GM12878 (cell line): ENCODE data around the gene DEXI. TPM values are rescaled to one million over a fixed set of nuclear protein-coding genes. Genes with fewer than 3 reads are reported as not detected.

Source experiments
- ATAC-seq: fragments of 200-7000 bp; cut with Tn5 transposase; 3 replicates; pipeline ENCODE4 v1.9.1; 2020; ENCODE audit warnings: mild to moderate bottlenecking, moderate library complexity
- BruUV-seq: library from RNA; stranded (reverse); fragments of 400-500 nt; replicated peaks from 2 replicates; lab custom pipeline; 2021; lab: Mats Ljungman, UMichigan
- CTCF ChIA-PET: fragments of 300-600 bp; sonication (Branson Sonifier 250); formaldehyde crosslinking; extraction: SDS; loops from one replicate; lab custom pipeline; 2021; ENCODE audit warnings: inconsistent platforms; lab: Yijun Ruan, JAX
- POLR2A ChIA-PET: fragments of 350-600 bp; formaldehyde crosslinking; extraction: SDS; loops from one replicate; lab custom pipeline; 2021; ENCODE audit warnings: inconsistent platforms; lab: Charles Lee
- RAD21 ChIA-PET: fragments of 300-600 bp; sonication (Branson Sonifier 250); formaldehyde crosslinking; loops from one replicate; lab custom pipeline; 2023; ENCODE audit warnings: antibody characterized with exemption; ENCODE audit not compliant: unreplicated experiment; lab: Charles Lee
- SMC1A ChIA-PET: fragments of 300-600 bp; sonication (Branson Sonifier 250); formaldehyde crosslinking; loops from one replicate; lab custom pipeline; 2023; ENCODE audit not compliant: unreplicated experiment, uncharacterized antibody; lab: Charles Lee
- DNase-seq: peaks from one replicate; pipeline ENCODE4 v3.0.0-alpha.2; 2011; ENCODE audit warnings: low read depth, low spot score
- FAIRE-seq: peaks from 3 replicates; lab custom pipeline; 2011; peaks lifted over from hg19 to GRCh38; lab: Jason Lieb, UNC
- H2AFZ ChIP-seq: 2 replicates; pipeline ENCODE4 v1.6.0; 2011; ENCODE audit warnings: low read depth, low read length, control low read depth; ENCODE audit not compliant: control insufficient read depth
- H3K27ac ChIP-seq: 2 replicates; pipeline ENCODE4 v1.5.1; 2011; ENCODE audit warnings: control low read depth; ENCODE audit not compliant: control insufficient read depth, insufficient read depth
- H3K27me3 ChIP-seq, 2 experiments: replicated peaks in 1 of 2; 2 replicates each; pipeline versions ENCODE4 v1.6.0 to v1.6.1; 2011; ENCODE audit warnings: low read length in 1 of 2; ENCODE audit not compliant: control insufficient read depth in 2 of 2, insufficient read depth in 2 of 2
- H3K36me3 ChIP-seq, 2 experiments: 2 replicates each; pipeline ENCODE4 v1.5.1; 2011; ENCODE audit warnings: low read length in 1 of 2; ENCODE audit not compliant: control insufficient read depth in 2 of 2, insufficient read depth in 2 of 2
- H3K4me1 ChIP-seq: 2 replicates; pipeline ENCODE4 v1.6.1; 2011; ENCODE audit warnings: mild to moderate bottlenecking, low read length, moderate library complexity, mixed read lengths; ENCODE audit not compliant: control insufficient read depth, insufficient read depth
- H3K4me2 ChIP-seq: 2 replicates; pipeline ENCODE4 v1.6.0; 2011; ENCODE audit warnings: control low read depth; ENCODE audit not compliant: control insufficient read depth, insufficient read depth
- H3K4me3 ChIP-seq: fragments of 200-600 bp; sonication (generic); 2 replicates; pipeline ENCODE4 v1.5.1; 2016
- H3K79me2 ChIP-seq: 2 replicates; pipeline ENCODE4 v1.6.0; 2011; ENCODE audit warnings: low read length; ENCODE audit not compliant: control insufficient read depth, insufficient read depth
- H3K9ac ChIP-seq: 2 replicates; pipeline ENCODE4 v1.8.0; 2011; ENCODE audit warnings: low read length, control low read depth, mixed read lengths; ENCODE audit not compliant: control insufficient read depth, insufficient read depth
- H3K9me3 ChIP-seq: replicated peaks from 3 replicates; pipeline ENCODE4 v1.5.1; 2011; ENCODE audit warnings: mild to moderate bottlenecking, low read length; ENCODE audit not compliant: control insufficient read depth, insufficient read depth
- H4K20me1 ChIP-seq: 2 replicates; pipeline ENCODE4 v1.6.0; 2011; ENCODE audit not compliant: control insufficient read depth, insufficient read depth
- ATF7 ChIP-seq: fragments of 450-650 bp; IDR thresholded peaks from 2 replicates; pipeline ENCODE4 v1.6.1; 2016; ENCODE audit warnings: low read depth, mild to moderate bottlenecking
- ETV6 ChIP-seq, 2 experiments: fragments of 450-650 bp in 1 of 2; IDR thresholded peaks in 1 of 2; conservative IDR thresholded peaks in 1 of 2; 2 replicates each; pipeline ENCODE4 v1.6.1; 2014; ENCODE audit warnings: antibody characterized with exemption in 1 of 2, borderline replicate concordance in 1 of 2, low read depth in 1 of 2, mild to moderate bottlenecking in 1 of 2, moderate library complexity in 1 of 2
- FOXK2 ChIP-seq: fragments of 450-650 bp; IDR thresholded peaks from 2 replicates; pipeline ENCODE4 v1.6.1; 2017; ENCODE audit warnings: mild to moderate bottlenecking, moderate library complexity
- MTA3 ChIP-seq: IDR thresholded peaks from 2 replicates; pipeline ENCODE4 v1.6.1; 2012; ENCODE audit warnings: low read length, inconsistent platforms, borderline replicate concordance
- PML ChIP-seq: IDR thresholded peaks from 2 replicates; pipeline ENCODE4 v1.6.1; 2012; ENCODE audit warnings: low read length, inconsistent platforms
- POLR2AphosphoS2 ChIP-seq: IDR thresholded peaks from 2 replicates; pipeline ENCODE4 v1.6.1; 2011; ENCODE audit warnings: low read depth, mild to moderate bottlenecking, low read length, improper control_type of control experiment, moderate library complexity
- POLR2AphosphoS5 ChIP-seq: IDR thresholded peaks from 2 replicates; pipeline ENCODE4 v1.6.1; 2011; ENCODE audit warnings: mild to moderate bottlenecking, low read length, inconsistent platforms
- SIN3A ChIP-seq: IDR thresholded peaks from 2 replicates; pipeline ENCODE4 v1.6.1; 2012; ENCODE audit warnings: low read depth, low read length, improper control_type of control experiment
- SMARCA5 ChIP-seq: fragments of 450-650 bp; IDR thresholded peaks from 2 replicates; pipeline ENCODE4 v1.6.1; 2017; ENCODE audit warnings: mild to moderate bottlenecking
- SREBF1 ChIP-seq: IDR thresholded peaks from 2 replicates; pipeline ENCODE4 v1.6.1; 2012; ENCODE audit warnings: mild to moderate bottlenecking, low read length
- SUZ12 ChIP-seq: fragments of 200-600 bp; sonication (generic); IDR thresholded peaks from one replicate; pipeline ENCODE4 v1.6.1; 2018; ENCODE audit warnings: antibody characterized with exemption, mild to moderate bottlenecking; ENCODE audit not compliant: unreplicated experiment
- ZNF217 ChIP-seq: fragments of 450-650 bp; IDR thresholded peaks from 2 replicates; pipeline ENCODE4 v1.6.1; 2017; ENCODE audit warnings: antibody characterized with exemption, mild to moderate bottlenecking
- WGBS: methylation state at CpG from one replicate; pipeline ENCODE4 v1.1.6; 2016; ENCODE audit warnings: low lambda C conversion rate; ENCODE audit not compliant: insufficient replicate concordance, insufficient coverage; ENCODE audit errors: missing lambda C conversion rate; 5-methylcytosine and 5-hydroxymethylcytosine counted together
- in situ Hi-C: fragments of 300-500 bp; cut with MboI; formaldehyde crosslinking; loops from 9 replicates; pipeline ENCODE4 v1.14.3; 2018; ENCODE audit warnings: mixed read lengths
- intact Hi-C: fragments of 100-400 bp; cut with micrococcal nuclease; formaldehyde crosslinking; loops from one replicate; pipeline ENCODE4 v1.14.2; 2022; ENCODE audit not compliant: unreplicated experiment
- polyA plus RNA-seq, 11 experiments: library from polyadenylated mRNA; depleted of rRNA in 4 of 11; unstranded in 6 of 11; stranded (reverse) in 5 of 11; fragments of >200 nt; fragmentation: Nextera tagmentation in 4 of 11; fragmentation: Illumina TruSeq in 1 of 11; extraction: Ambion mirVana in 4 of 11; extraction: Trizol in 1 of 11; gene quantifications; 1 replicate in 1 of 11; 2 replicates in 10 of 11; pipeline versions ENCODE4 v1.2.1 to v1.2.3, GENCODE V29; 2011 to 2016; ENCODE audit warnings: inconsistent platforms in 2 of 11, missing spikeins in 2 of 11, low read depth in 1 of 11
- total RNA-seq, 4 experiments: library from RNA; depleted of rRNA in 3 of 4; stranded (reverse); fragments of >200 nt in 3 of 4; fragmentation: Illumina TruSeq in 1 of 4; extraction: Trizol in 1 of 4; gene quantifications; 2 replicates each; pipeline versions ENCODE4 v1.2.1 to v1.2.3, GENCODE V29; 2013 to 2021
- TF ChIP-seq, protein P1 (sequence below): IDR thresholded peaks from 2 replicates; pipeline ENCODE4 v1.6.1; 2011; ENCODE audit warnings: borderline replicate concordance, low read depth, mild to moderate bottlenecking, moderate library complexity, low read length; ENCODE audit not compliant: insufficient read depth, poor library complexity, severe bottlenecking
- TF ChIP-seq, protein P2 (sequence below), 3 experiments: IDR thresholded peaks in 2 of 3; conservative IDR thresholded peaks in 1 of 3; 2 replicates each; pipeline ENCODE4 v1.5.1; 2011; ENCODE audit warnings: low read depth in 3 of 3, low read length in 3 of 3, mild to moderate bottlenecking in 3 of 3, control low read depth in 2 of 3, moderate library complexity in 2 of 3, inconsistent platforms in 1 of 3, mixed read lengths in 1 of 3; ENCODE audit not compliant: control insufficient read depth in 2 of 3, insufficient read depth in 1 of 3; ENCODE audit errors: extremely low read depth in 1 of 3
- TF ChIP-seq, protein P3 (sequence below): fragments of 450-650 bp; IDR thresholded peaks from 2 replicates; pipeline ENCODE4 v1.6.1; 2016; ENCODE audit warnings: mild to moderate bottlenecking, moderate library complexity, borderline replicate concordance

DEXI gene
- total and polyA plus RNA-seq, 10 of the 15 experiments (the other 5 are each of a cell fraction or from before 2014, with no cell fraction given) = 1.4 to 26.3 (median 18.4) TPM

DNA sequence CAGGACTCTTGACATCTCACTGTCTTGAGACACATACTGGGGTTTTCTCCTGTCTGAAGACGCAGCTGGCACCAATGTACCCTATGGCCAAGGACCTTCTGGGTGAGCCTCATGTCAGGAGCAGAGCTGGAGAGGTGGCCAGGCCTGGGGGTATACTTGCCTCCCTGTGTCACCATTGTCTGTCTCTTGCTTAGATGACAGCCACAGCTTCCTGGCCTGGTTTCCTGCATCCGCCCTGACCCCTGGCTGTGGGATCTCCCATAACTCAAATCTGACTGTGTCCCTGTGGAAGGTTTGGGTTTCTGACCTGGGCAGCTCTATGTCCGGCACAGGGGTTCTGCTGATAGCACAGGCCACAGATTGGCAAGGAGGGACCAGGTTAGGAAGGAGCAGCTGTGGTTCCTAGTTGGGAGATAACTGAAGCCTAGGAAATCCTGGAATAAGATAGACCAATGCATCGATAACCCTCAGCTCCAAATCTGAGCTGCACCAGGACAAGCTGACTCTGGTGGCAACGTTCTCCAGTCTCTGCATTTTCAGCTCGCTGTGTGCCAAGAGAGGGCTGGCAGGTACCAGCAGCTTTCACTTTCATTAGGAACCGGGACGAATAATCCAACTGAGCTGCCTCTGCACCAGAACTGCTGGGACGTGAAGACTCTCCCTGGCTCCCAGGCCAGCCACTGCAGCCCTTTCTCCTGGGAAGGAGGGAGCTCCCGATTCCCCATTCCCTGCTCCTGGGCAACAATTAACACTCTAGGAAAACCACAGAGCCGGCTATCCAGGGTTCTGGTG lies 5.0 kb downstream of the DEXI start:
- no TSS peak for BruUV-seq
- DNase-seq = no peak
- no peaks in the 10 kb centered on the region for H3K9me3 ChIP-seq
- H3K4me3 ChIP-seq = peak overlapping the region; percentile 82; the same call in 1 of the 2 replicates
- POLR2A ChIA-PET = interaction anchor here (0.5 to 3.6 kb wide), 17 partner anchors 9 to 205 kb away, joined by 3 to 16 read pairs (median 4); no protein-coding TSS in a partner anchor
- in situ Hi-C loops (no loop called here), intact Hi-C loops (loop anchor here (5.0 kb wide), 1 partner anchor 415 kb away; no protein-coding TSS in a partner anchor)
- H3K9ac ChIP-seq = peak overlapping the region; percentile 68
- peaks cover 0 to 2% of the 10 kb centered on the region in 2 experiments; a peak in 2 of 4 replicates for H3K36me3 ChIP-seq
- FAIRE-seq = no peak
- peaks cover 42% of the 10 kb centered on the region for H3K4me1 ChIP-seq
- no peaks in the 10 kb centered on the region for H3K27me3 ChIP-seq
- RAD21 ChIA-PET = interaction anchor here (0.8 to 7.1 kb wide), 14 partner anchors 11 to 423 kb away, joined by 3 to 50 read pairs (median 4); partner anchors contain the start of genes CIITA and NUBP1
- SMC1A ChIA-PET = interaction anchor here (0.6 to 1.8 kb wide), 17 partner anchors 9 to 423 kb away, joined by 3 to 15 read pairs (median 4); partner anchors contain the start of genes CIITA and NUBP1
- ATAC-seq = peak; percentile 4
- H3K4me2 ChIP-seq = peak overlapping the region; percentile 98
- H3K27ac ChIP-seq = peak overlapping the region; percentile 23
- CTCF ChIA-PET = interaction anchor here (0.9 to 6.3 kb wide), 13 partner anchors 11 to 424 kb away, joined by 3 to 63 read pairs (median 5); partner anchors contain the start of gene CIITA
- H3K79me2 ChIP-seq = peaks cover 58% of the 10 kb centered on the region
- 35% methylated on average over 11 of the region's 11 CpGs for WGBS
- no peak overlapping the region for H2AFZ ChIP-seq
- no peaks in the 10 kb centered on the region; the same call in none of the 2 replicates for H4K20me1 ChIP-seq
- TF ChIP-seq SREBF1 (no peak), ZNF217 (no peak), SIN3A (no peak), PML (no peak), SUZ12 (no peak), FOXK2 (no peak), ETV6 (conservative IDR thresholded peaks at IDR 0.05 in 1 of 2, IDR thresholded peaks at IDR 0.05 in 1 of 2; ENCODE audit: borderline replicate concordance in 1 of 2, low read depth in 1 of 2) (no peak), MTA3 (no peak), ATF7 (no peak), POLR2AphosphoS2 (peak; percentile 70), POLR2AphosphoS5 (peak; percentile 25; the same call in 1 of the 2 replicates), SMARCA5 (no peak)
- TF ChIP-seq, protein P1, sequence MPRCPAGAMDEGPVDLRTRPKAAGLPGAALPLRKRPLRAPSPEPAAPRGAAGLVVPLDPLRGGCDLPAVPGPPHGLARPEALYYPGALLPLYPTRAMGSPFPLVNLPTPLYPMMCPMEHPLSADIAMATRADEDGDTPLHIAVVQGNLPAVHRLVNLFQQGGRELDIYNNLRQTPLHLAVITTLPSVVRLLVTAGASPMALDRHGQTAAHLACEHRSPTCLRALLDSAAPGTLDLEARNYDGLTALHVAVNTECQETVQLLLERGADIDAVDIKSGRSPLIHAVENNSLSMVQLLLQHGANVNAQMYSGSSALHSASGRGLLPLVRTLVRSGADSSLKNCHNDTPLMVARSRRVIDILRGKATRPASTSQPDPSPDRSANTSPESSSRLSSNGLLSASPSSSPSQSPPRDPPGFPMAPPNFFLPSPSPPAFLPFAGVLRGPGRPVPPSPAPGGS = peak; percentile 33
- TF ChIP-seq, protein P2, sequence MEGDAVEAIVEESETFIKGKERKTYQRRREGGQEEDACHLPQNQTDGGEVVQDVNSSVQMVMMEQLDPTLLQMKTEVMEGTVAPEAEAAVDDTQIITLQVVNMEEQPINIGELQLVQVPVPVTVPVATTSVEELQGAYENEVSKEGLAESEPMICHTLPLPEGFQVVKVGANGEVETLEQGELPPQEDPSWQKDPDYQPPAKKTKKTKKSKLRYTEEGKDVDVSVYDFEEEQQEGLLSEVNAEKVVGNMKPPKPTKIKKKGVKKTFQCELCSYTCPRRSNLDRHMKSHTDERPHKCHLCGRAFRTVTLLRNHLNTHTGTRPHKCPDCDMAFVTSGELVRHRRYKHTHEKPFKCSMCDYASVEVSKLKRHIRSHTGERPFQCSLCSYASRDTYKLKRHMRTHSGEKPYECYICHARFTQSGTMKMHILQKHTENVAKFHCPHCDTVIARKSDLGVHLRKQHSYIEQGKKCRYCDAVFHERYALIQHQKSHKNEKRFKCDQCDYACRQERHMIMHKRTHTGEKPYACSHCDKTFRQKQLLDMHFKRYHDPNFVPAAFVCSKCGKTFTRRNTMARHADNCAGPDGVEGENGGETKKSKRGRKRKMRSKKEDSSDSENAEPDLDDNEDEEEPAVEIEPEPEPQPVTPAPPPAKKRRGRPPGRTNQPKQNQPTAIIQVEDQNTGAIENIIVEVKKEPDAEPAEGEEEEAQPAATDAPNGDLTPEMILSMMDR (IDR thresholded peaks at IDR 0.05 in 2 of 3, conservative IDR thresholded peaks at IDR 0.05 in 1 of 3; ENCODE audit: control insufficient read depth in 2 of 3, extremely low read depth in 1 of 3, insufficient read depth in 1 of 3, low read depth in 3 of 3, low read length in 3 of 3) = peak in 1 of 3 experiments; percentile 22; a peak in 1 of 6 replicates
- TF ChIP-seq, protein P3, sequence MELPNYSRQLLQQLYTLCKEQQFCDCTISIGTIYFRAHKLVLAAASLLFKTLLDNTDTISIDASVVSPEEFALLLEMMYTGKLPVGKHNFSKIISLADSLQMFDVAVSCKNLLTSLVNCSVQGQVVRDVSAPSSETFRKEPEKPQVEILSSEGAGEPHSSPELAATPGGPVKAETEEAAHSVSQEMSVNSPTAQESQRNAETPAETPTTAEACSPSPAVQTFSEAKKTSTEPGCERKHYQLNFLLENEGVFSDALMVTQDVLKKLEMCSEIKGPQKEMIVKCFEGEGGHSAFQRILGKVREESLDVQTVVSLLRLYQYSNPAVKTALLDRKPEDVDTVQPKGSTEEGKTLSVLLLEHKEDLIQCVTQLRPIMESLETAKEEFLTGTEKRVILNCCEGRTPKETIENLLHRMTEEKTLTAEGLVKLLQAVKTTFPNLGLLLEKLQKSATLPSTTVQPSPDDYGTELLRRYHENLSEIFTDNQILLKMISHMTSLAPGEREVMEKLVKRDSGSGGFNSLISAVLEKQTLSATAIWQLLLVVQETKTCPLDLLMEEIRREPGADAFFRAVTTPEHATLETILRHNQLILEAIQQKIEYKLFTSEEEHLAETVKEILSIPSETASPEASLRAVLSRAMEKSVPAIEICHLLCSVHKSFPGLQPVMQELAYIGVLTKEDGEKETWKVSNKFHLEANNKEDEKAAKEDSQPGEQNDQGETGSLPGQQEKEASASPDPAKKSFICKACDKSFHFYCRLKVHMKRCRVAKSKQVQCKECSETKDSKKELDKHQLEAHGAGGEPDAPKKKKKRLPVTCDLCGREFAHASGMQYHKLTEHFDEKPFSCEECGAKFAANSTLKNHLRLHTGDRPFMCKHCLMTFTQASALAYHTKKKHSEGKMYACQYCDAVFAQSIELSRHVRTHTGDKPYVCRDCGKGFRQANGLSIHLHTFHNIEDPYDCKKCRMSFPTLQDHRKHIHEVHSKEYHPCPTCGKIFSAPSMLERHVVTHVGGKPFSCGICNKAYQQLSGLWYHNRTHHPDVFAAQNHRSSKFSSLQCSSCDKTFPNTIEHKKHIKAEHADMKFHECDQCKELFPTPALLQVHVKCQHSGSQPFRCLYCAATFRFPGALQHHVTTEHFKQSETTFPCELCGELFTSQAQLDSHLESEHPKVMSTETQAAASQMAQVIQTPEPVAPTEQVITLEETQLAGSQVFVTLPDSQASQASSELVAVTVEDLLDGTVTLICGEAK = no peak
